Neuronal stem cell (in vitro differentiated cells): ENCODE measurements around the gene ABI3.
"Not testable (repeated sequence)": the region's sequence is repeated elsewhere in the genome, so short reads cannot be mapped to it uniquely, and the experiment has no call there.

Source experiments
- DNase-seq: peaks from one replicate; pipeline ENCODE4 v3.0.0-alpha.2; 2013; ENCODE audit warnings: low spot score
- H2AFZ ChIP-seq: one replicate; pipeline ENCODE4 v1.6.1; 2013; ENCODE audit warnings: mild to moderate bottlenecking, low read length, inconsistent platforms
- H2AK5ac ChIP-seq: 2 replicates; pipeline ENCODE4 v1.6.1; 2013; ENCODE audit warnings: low read depth, mild to moderate bottlenecking, inconsistent platforms, low read length, moderate library complexity, mixed read lengths
- H2BK120ac ChIP-seq: 2 replicates; pipeline ENCODE4 v1.6.1; 2013; ENCODE audit warnings: low read depth, mild to moderate bottlenecking, inconsistent platforms, low read length, moderate library complexity, mixed read lengths
- H2BK12ac ChIP-seq: one replicate; pipeline ENCODE4 v1.6.1; 2013; ENCODE audit warnings: low read length, inconsistent platforms
- H2BK15ac ChIP-seq: 2 replicates; pipeline ENCODE4 v1.6.1; 2013; ENCODE audit warnings: mild to moderate bottlenecking, low read length, inconsistent platforms, mixed read lengths
- H2BK5ac ChIP-seq: one replicate; pipeline ENCODE4 v1.6.1; 2013; ENCODE audit warnings: inconsistent platforms, mild to moderate bottlenecking, low read length, moderate library complexity
- H3K14ac ChIP-seq: one replicate; pipeline ENCODE4 v1.6.1; 2013; ENCODE audit warnings: low read length, inconsistent platforms
- H3K18ac ChIP-seq: 2 replicates; pipeline ENCODE4 v1.6.1; 2013; ENCODE audit warnings: low read length, inconsistent platforms
- H3K23ac ChIP-seq: 2 replicates; pipeline ENCODE4 v1.6.1; 2013; ENCODE audit warnings: low read depth, mild to moderate bottlenecking, mixed read lengths, low read length, inconsistent platforms; ENCODE audit not compliant: poor library complexity
- H3K27ac ChIP-seq: replicated peaks from 3 replicates; pipeline ENCODE4 v1.5.1; 2013; ENCODE audit warnings: low read length, inconsistent platforms
- H3K27me3 ChIP-seq, 3 experiments: 2 replicates each; pipeline ENCODE4 v1.6.1; 2013; ENCODE audit warnings: low read length in 3 of 3, mild to moderate bottlenecking in 2 of 3, inconsistent platforms in 1 of 3, low read depth in 1 of 3, mixed read lengths in 1 of 3, moderate library complexity in 1 of 3; ENCODE audit not compliant: control insufficient read depth in 3 of 3, insufficient read depth in 3 of 3
- H3K36me3 ChIP-seq, 2 donors: replicated peaks in 1 of 2; 2 replicates each; pipeline ENCODE4 v1.6.1; 2013; ENCODE audit warnings: low read length in 2 of 2; ENCODE audit not compliant: control insufficient read depth in 2 of 2, insufficient read depth in 2 of 2
- H3K4ac ChIP-seq: 2 replicates; pipeline ENCODE4 v1.6.1; 2013; ENCODE audit warnings: inconsistent platforms, mild to moderate bottlenecking, low read length, moderate library complexity
- H3K4me1 ChIP-seq, 2 donors: 1 replicate in 1 of 2; 2 replicates in 1 of 2; pipeline ENCODE4 v1.6.1; 2013; ENCODE audit warnings: low read length in 2 of 2, low read depth in 1 of 2; ENCODE audit not compliant: control insufficient read depth in 2 of 2, insufficient read depth in 1 of 2
- H3K4me2 ChIP-seq: one replicate; pipeline ENCODE4 v1.6.1; 2013; ENCODE audit warnings: mild to moderate bottlenecking, low read length, inconsistent platforms; ENCODE audit not compliant: insufficient read depth, poor library complexity, severe bottlenecking
- H3K4me3 ChIP-seq, 2 donors: 2 replicates each; pipeline ENCODE4 v1.5.1; 2013; ENCODE audit warnings: low read length in 2 of 2, mild to moderate bottlenecking in 2 of 2, inconsistent platforms in 1 of 2, moderate library complexity in 1 of 2
- H3K79me1 ChIP-seq: one replicate; pipeline ENCODE4 v1.6.1; 2013; ENCODE audit warnings: low read depth, mild to moderate bottlenecking, inconsistent platforms, low read length, moderate library complexity
- H3K9ac ChIP-seq: one replicate; pipeline ENCODE4 v1.6.1; 2013; ENCODE audit warnings: mild to moderate bottlenecking, low read depth, low read length, inconsistent platforms; ENCODE audit not compliant: poor library complexity
- H3K9me3 ChIP-seq, 2 donors: replicated peaks in 1 of 2; 2 replicates each; pipeline versions ENCODE3 to v1.6.1; 2013; ENCODE audit warnings: low read length in 2 of 2, mild to moderate bottlenecking in 2 of 2, inconsistent platforms in 1 of 2, low read depth in 1 of 2, mixed read lengths in 1 of 2, moderate library complexity in 1 of 2; ENCODE audit not compliant: control insufficient read depth in 2 of 2, insufficient read depth in 1 of 2
- H4K8ac ChIP-seq: one replicate; pipeline ENCODE4 v1.6.1; 2013; ENCODE audit warnings: low read depth, mild to moderate bottlenecking, inconsistent platforms, low read length, moderate library complexity
- H4K91ac ChIP-seq: one replicate; pipeline ENCODE4 v1.6.1; 2013; ENCODE audit warnings: low read length, low read depth, mild to moderate bottlenecking, inconsistent platforms; ENCODE audit not compliant: poor library complexity
- WGBS, 2 donors: extraction: QIAGEN DNeasy Blood & Tissue Kit; methylation state at CpG; one replicate each; pipeline ENCODE4 v1.1.7; 2013; ENCODE audit warnings: missing lambda C conversion rate in 2 of 2, mixed read lengths in 1 of 2; ENCODE audit not compliant: insufficient read length in 2 of 2, insufficient replicate concordance in 1 of 2; ENCODE audit errors: extremely low coverage in 2 of 2; 5-methylcytosine and 5-hydroxymethylcytosine counted together

The ABI3 gene

DNA sequence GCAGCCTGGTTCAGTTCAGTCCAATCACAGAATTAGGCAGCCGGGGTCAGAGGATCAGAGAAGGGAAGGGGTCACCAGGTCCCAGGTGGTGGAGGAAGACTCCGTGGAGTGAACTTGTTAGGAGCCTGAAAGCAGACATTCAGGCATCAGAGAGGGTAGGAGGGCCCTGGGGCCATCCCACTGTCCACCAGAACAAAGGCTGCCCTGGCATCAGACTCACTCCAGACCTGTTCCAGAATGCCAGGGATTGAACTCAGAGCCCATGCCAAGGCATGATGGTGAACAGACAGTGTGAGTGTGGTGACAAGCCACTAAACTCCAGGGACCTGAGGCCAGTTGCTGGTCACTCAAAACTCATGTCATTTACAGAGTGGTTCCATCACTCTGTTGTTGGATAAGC is 40.3 kb upstream of the ABI3 start:
- DNase-seq: no peak
- Histone ChIP-seq H3K4me1 (no peaks in the 10 kb centered on the region), H4K8ac (no peak overlapping the region), H2AFZ (no peak overlapping the region), H3K23ac (no peak overlapping the region), H3K9ac (no peak overlapping the region), H3K27ac (no peak overlapping the region), H3K14ac (no peak overlapping the region), H2AK5ac (no peak overlapping the region), H2BK120ac (no peak overlapping the region), H3K9me3 (peaks cover 0 to 2% of the 10 kb centered on the region in 2 donors), H3K4me2 (no peak overlapping the region), H2BK5ac (no peak overlapping the region), H2BK15ac (no peak overlapping the region), H3K4me3 (peak overlapping the region in 1 of 2 donors; percentile 37), H4K91ac (no peak overlapping the region), H3K4ac (no peak overlapping the region), H3K18ac (no peak overlapping the region), H3K36me3 (no peaks in the 10 kb centered on the region), H2BK12ac (no peak overlapping the region), H3K79me1 (no peaks in the 10 kb centered on the region), H3K27me3 (peaks cover 0 to 11% (median 0%) of the 10 kb centered on the region in 3 experiments)
- WGBS, 2 donors: no CpG with 5 or more reads among the region's 2 CpGs

- not testable (repeated sequence) for H2BK5ac ChIP-seq, H2AFZ ChIP-seq, H2AK5ac ChIP-seq, DNase-seq, H3K4me3 ChIP-seq, H3K4me2 ChIP-seq, H3K18ac ChIP-seq, H2BK15ac ChIP-seq, H3K9ac ChIP-seq, H3K14ac ChIP-seq, H3K79me1 ChIP-seq, H3K27ac ChIP-seq, H4K8ac ChIP-seq, H2BK120ac ChIP-seq, H2BK12ac ChIP-seq, H4K91ac ChIP-seq, H3K23ac ChIP-seq, H3K4me1 ChIP-seq, H3K4ac ChIP-seq, H3K9me3 ChIP-seq, H3K36me3 ChIP-seq
- no CpG with 5 or more reads among the region's 3 CpGs for WGBS, 2 donors
- H3K27me3 ChIP-seq: peaks cover 0 to 11% (median 0%) of the 10 kb centered on the region in 3 experiments
Observed at GRCh38 chr17:49170711-49171110, 39.8 kb upstream of the ABI3 start.

DNA sequence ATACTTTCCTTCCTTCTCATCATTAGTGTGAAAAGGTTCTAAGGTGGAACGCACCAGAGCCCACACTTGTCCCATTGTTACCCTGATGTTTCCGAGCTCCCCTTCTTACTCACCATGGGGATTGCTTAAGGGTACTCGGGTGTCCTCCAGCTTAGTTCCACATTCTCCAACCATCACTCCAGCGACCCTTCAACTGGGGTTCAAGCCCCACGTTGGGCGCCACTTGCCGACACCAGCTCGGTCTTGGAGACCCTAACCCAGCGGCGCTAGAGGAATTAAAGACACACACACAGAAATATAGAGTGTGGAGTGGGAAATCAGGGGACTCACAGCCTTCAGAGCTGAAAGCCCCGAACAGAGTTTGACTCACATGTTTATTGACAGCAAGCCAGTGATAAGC is 34.5 kb upstream of the ABI3 start:
- H3K4me1 ChIP-seq, H2AFZ ChIP-seq, H3K9ac ChIP-seq, H3K14ac ChIP-seq, H2BK12ac ChIP-seq, H3K27me3 ChIP-seq, DNase-seq, H2BK15ac ChIP-seq, H4K8ac ChIP-seq, H3K23ac ChIP-seq, H2BK120ac ChIP-seq, H3K18ac ChIP-seq, H3K4ac ChIP-seq, H3K27ac ChIP-seq, H2BK5ac ChIP-seq, H3K4me3 ChIP-seq, H2AK5ac ChIP-seq, H3K36me3 ChIP-seq, H3K4me2 ChIP-seq, H3K79me1 ChIP-seq, H4K91ac ChIP-seq: not testable (repeated sequence)
- peaks cover 4 to 12% of the 10 kb centered on the region in 2 donors for H3K9me3 ChIP-seq
- WGBS, 2 donors: no CpG with 5 or more reads among the region's 11 CpGs

- no CpG with 5 or more reads among the region's 5 CpGs for WGBS, 2 donors
- Histone ChIP-seq H4K91ac (no peak overlapping the region), H3K4ac (no peak overlapping the region), H3K4me2 (no peak overlapping the region), H4K8ac (no peak overlapping the region), H3K14ac (no peak overlapping the region), H3K4me1 (no peaks in the 10 kb centered on the region), H2BK12ac (no peak overlapping the region), H2BK5ac (no peak overlapping the region), H3K23ac (no peak overlapping the region), H3K27me3 (no peaks in the 10 kb centered on the region), H2BK15ac (no peak overlapping the region), H2AK5ac (no peak overlapping the region), H2BK120ac (no peak overlapping the region), H3K9me3 (peaks cover 8 to 12% of the 10 kb centered on the region in 2 donors), H3K4me3 (no peak overlapping the region), H3K9ac (no peak overlapping the region), H3K79me1 (no peaks in the 10 kb centered on the region), H3K18ac (no peak overlapping the region), H3K27ac (no peak overlapping the region), H3K36me3 (no peaks in the 10 kb centered on the region), H2AFZ (no peak overlapping the region)
- DNase-seq: peak; percentile 21
Observed at GRCh38 chr17:49180303-49180702, 30.2 kb upstream of the ABI3 start.
